Activated CD4-positive, alpha-beta T cell treated with anti-CD3 and anti-CD28 coated beads, Interleukin-2, amount 10 ng/mL, durations not matched to agents 7 days and 5 days (primary cell): ENCODE results near the gene IL15. TPM values are rescaled to one million over a fixed set of nuclear protein-coding genes. Genes with fewer than 3 reads are reported as not detected.
"Not testable (repeated sequence)": the region's sequence is repeated elsewhere in the genome, so short reads cannot be mapped to it uniquely, and the experiment has no call there.

Experiments
- CTCF ChIA-PET: fragments of 350-600 bp; sonication (Branson Sonifier 250); formaldehyde crosslinking; loops from one replicate; lab custom pipeline; 2021; ENCODE audit warnings: antibody characterized with exemption; lab: Charles Lee
- POLR2A ChIA-PET: fragments of 350-600 bp; sonication (Branson Sonifier 250); formaldehyde crosslinking; loops from one replicate; lab custom pipeline; 2021; ENCODE audit warnings: antibody characterized with exemption; lab: Charles Lee
- DNase-seq: peaks from one replicate; pipeline ENCODE4 v3.0.0-alpha.2; 2020
- H3K27ac Mint-ChIP-seq: one replicate; pipeline ENCODE4 v1.8.0; 2021; ENCODE audit warnings: mild to moderate bottlenecking, moderate library complexity, mixed read lengths
- H3K27me3 Mint-ChIP-seq: one replicate; pipeline ENCODE4 v1.8.0; 2021; ENCODE audit warnings: mixed read lengths
- H3K36me3 Mint-ChIP-seq: one replicate; pipeline ENCODE4 v1.8.0; 2021; ENCODE audit warnings: low read depth, mixed read lengths
- H3K4me1 Mint-ChIP-seq: one replicate; pipeline ENCODE4 v1.8.0; 2021; ENCODE audit warnings: mixed read lengths
- H3K4me3 Mint-ChIP-seq: one replicate; pipeline ENCODE4 v1.8.0; 2021; ENCODE audit warnings: mild to moderate bottlenecking, moderate library complexity, mixed read lengths
- H3K9me3 Mint-ChIP-seq: one replicate; pipeline ENCODE4 v1.8.0; 2021; ENCODE audit warnings: mixed read lengths
- total RNA-seq, 2 experiments: library from RNA; stranded (reverse); gene quantifications; one replicate each; pipeline ENCODE4 v1.2.3, GENCODE V29; 2021

The IL15 gene
- total RNA-seq, 2 experiments from 2014 or later = 1.4 to 1.9 TPM

DNA sequence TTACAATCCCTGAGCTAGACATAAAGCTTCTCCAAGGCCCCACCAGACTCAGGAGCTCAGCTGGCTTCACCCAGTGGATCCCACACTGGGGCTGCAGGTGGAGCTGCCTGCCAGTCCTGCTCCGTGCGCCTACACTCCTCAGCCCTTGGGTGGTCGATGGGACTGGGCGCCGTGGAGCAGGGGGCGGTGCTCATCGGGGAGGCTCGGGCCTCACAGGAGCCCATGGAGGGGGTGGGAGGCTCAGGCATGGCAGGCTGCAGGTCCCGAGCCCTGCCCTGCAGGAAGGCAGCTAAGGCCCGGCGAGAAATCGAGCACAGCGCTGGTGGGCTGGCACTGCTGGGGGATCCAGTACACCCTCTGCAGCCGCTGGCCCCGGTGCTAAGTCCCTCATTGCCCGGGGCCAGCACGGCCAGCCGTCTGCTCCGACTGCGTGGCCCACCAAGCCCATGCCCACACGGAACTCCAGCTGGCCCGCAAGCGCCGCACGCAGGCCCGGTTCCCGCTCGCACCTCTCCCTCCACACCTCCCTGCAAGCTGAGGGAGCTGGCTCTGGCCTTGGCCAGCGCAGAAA lies 53.4 kb downstream of the IL15 start:
- CTCF ChIA-PET, POLR2A ChIA-PET, DNase-seq, H3K27me3 Mint-ChIP-seq, H3K4me1 Mint-ChIP-seq, H3K9me3 Mint-ChIP-seq, H3K27ac Mint-ChIP-seq, H3K4me3 Mint-ChIP-seq, H3K36me3 Mint-ChIP-seq: not testable (repeated sequence)

DNA sequence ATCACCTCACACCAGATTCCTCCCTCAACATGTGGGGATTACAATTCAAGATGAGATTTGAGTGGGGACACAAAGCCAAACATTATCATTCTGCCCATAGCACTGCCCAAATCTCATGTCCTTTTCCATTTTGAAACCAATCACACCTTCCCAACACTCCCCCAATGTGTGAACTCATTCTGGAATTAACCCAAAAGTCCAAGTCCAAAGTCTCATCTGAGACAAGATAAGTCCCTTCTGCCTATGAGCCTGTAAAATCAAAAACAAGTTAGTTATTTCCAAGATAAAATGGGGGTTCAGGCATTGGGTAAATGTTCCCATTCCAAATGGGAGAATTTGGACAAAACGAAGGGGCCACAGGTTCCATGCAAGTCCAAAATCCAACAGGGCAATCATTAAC lies 54.9 kb downstream of the IL15 start:
- H3K27ac Mint-ChIP-seq, H3K27me3 Mint-ChIP-seq, POLR2A ChIA-PET, DNase-seq, H3K4me3 Mint-ChIP-seq, H3K36me3 Mint-ChIP-seq, H3K9me3 Mint-ChIP-seq, H3K4me1 Mint-ChIP-seq, CTCF ChIA-PET: not testable (repeated sequence)

DNA sequence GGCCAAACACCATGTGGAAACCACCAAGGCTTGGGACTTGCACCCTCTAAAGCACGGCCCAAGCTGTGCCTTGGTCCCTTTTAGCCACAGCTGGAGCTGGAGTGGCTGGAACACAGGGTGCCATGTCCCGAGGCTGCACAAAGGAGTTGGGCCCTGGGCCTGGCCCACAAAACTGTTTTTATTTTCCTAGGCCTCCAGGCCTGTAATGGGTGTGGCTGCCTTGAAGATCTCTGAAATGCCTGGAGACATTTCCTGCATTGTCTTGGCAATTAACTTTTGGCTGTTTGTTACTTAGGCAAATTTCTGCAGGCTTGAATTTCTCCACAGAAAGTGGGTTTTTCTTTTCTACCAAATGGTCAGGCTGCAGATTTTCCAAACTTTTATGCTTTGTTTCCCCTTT lies 55.7 kb downstream of the IL15 start:
- Mint-ChIP-seq H3K4me3 (no peak overlapping the region), H3K27me3 (no peaks in the 10 kb centered on the region), H3K36me3 (no peaks in the 10 kb centered on the region), H3K4me1 (no peaks in the 10 kb centered on the region), H3K9me3 (no peaks in the 10 kb centered on the region), H3K27ac (no peak overlapping the region)
- CTCF ChIA-PET = no interaction called here
- no peak for DNase-seq
- POLR2A ChIA-PET = no interaction called here

DNA sequence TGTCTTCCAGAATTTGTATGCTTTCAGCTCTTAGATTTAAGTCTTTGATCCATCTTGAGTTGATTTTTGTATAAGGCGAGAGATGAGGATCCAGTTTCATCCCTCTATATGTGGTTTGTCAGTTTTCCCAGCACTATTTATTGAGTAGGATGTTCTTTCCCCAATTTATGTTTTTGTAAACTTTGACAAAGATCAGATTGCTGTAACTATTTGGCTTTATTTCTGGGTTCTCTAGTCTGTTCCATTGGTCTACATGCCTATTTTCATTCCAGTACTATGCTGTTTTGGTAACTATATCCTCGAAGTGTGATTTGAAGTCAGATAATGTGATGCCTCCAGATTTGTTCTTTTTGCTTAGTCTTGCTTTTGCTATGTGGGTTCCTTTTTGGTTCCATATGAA lies 60.7 kb downstream of the IL15 start:
- H3K27ac Mint-ChIP-seq = no peak overlapping the region
- peaks cover 4% of the 10 kb centered on the region for H3K27me3 Mint-ChIP-seq
- no peak overlapping the region for H3K4me3 Mint-ChIP-seq
- CTCF ChIA-PET = interaction anchor here (1.3 kb wide), 1 partner anchor 10 kb away, joined by 3 read pairs; no protein-coding TSS in a partner anchor
- H3K36me3 Mint-ChIP-seq = no peaks in the 10 kb centered on the region
- no peaks in the 10 kb centered on the region for H3K9me3 Mint-ChIP-seq
- no peaks in the 10 kb centered on the region for H3K4me1 Mint-ChIP-seq
- DNase-seq = no peak
- POLR2A ChIA-PET = no interaction called here

DNA sequence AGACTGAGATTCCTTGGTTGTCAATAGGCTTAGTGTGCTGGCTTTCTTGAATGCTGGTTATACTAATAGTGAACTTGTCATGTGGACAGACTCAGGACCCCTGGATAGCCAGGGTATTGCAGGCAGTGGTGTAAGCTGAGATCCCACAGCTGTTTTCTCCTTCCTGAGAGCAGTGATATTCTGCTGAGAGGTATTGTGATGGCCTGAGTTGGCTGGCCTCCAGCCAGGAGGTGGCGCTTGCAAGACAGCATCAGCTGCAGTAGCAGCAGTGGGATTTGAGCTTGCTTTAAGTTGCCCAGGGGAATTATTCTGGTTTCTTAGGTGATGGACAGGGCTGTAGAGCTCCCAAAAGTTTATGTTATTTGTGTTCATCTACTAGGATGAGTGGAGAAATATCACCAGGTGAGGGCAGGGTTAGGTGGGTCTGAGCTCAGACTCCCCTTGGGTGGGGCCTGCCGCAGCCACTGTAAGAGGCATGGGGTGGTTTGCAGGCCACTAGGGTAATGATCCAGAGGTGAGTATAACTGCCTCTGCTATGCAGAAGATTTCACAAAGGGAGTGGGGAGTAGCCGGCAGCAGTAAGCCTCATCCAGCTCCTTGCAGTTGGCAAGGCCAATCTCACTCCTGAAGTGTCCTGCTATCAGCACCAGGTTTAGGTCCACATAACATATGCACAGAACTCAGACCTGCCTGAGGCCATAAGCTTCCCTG lies 66.2 kb downstream of the IL15 start:
- H3K36me3 Mint-ChIP-seq = no peaks in the 10 kb centered on the region
- H3K27ac Mint-ChIP-seq = no peak overlapping the region
- ChIA-PET CTCF (interaction anchor here (1.2 kb wide), 1 partner anchor 9 kb away, joined by 3 read pairs; no protein-coding TSS in a partner anchor), POLR2A (no interaction called here)
- H3K27me3 Mint-ChIP-seq = peaks cover 4% of the 10 kb centered on the region
- H3K4me1 Mint-ChIP-seq = peaks cover 5% of the 10 kb centered on the region
- H3K4me3 Mint-ChIP-seq = no peak overlapping the region
- H3K9me3 Mint-ChIP-seq = no peaks in the 10 kb centered on the region
- peak; percentile 8 for DNase-seq

DNA sequence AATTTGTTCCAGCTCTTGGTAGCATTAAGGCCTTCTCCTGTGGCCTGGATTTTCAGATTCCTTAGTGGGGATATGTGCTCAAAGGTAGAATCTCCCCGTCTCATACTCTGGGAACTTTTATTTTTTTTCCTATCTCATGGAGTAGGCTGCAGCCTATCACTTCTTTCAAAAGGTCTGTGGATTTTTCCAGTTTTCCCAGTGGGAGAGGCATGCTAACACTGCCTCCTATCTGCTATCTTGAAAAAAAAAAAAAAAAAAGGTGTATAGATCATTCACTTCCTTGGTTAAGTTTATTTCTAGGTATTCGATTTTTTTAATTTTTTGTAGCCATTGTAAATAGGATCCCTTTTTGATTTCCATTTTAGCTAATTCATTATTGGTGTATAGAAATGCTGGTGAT lies 67.1 kb downstream of the IL15 start:
- ChIA-PET CTCF (no interaction called here), POLR2A (no interaction called here)
- Mint-ChIP-seq H3K27me3 (peaks cover 4% of the 10 kb centered on the region), H3K4me3 (no peak overlapping the region), H3K9me3 (no peaks in the 10 kb centered on the region), H3K36me3 (no peaks in the 10 kb centered on the region), H3K27ac (no peak overlapping the region), H3K4me1 (peaks cover 5% of the 10 kb centered on the region)
- DNase-seq = no peak

DNA sequence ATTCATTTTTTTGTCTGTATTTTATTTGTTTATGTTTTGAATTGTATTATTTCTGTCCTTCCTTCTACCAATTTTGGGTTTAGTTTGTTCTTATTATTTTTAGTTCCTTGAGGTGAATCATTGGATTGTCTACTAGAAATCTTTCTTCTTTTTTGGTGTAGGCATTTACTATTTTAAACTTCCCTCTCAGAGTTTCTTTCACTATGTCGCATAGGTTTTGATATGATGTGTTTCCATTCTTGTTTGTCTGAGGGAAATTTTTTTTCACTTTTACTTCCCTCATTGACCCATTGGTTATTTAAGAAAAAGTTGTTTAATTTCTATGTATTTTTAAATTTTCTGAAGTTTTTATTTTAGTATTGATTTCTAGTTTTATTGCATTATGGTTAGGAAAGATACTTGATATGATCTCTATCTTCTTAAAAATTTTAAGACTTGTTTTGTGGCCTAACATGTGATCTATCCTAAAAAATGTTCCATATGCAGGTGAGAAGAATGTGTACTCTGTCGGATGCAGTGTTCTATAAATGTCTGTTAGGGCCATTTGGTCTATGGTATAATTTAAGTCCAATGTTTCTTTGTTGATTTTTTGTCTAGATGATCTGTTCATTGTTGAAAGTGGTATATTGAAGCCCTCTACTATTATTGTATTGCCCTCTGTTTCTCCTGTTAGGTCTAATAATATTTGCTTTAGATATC lies 68.8 kb downstream of the IL15 start:
- ChIA-PET CTCF (no interaction called here), POLR2A (no interaction called here)
- no peaks in the 10 kb centered on the region for H3K9me3 Mint-ChIP-seq
- no peaks in the 10 kb centered on the region for H3K36me3 Mint-ChIP-seq
- peaks cover 5% of the 10 kb centered on the region for H3K4me1 Mint-ChIP-seq
- H3K27me3 Mint-ChIP-seq = peaks cover 1% of the 10 kb centered on the region
- H3K27ac Mint-ChIP-seq = no peak overlapping the region
- H3K4me3 Mint-ChIP-seq = no peak overlapping the region
- DNase-seq = no peak

DNA sequence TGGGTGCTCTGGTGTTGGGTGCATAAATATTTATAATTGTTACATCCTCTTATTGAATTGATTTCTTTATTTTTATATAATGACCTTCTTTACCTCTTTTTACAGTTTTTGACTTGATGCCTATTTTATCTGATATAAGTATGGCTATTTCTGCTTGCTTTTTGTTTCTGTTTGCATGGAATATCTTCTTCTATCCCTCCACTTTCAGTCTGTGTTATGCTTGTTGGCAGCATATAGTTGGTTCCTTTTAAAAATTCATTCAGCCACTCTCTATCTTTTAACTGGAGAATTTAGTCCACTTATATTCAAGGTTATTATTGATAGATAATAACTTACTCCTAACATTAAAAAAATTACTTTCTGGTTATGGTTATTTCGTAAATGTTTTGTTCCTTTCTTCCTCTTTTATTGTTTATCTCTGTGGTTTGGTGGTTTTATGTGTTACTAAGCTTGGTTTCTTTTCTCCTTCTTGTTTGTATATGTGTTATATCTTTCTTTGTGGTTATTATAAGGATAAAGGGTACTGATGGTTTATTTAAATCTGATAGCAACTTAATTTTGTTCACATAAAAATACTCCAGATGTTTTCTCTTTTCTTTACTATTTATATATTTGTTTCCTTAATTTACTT lies 69.5 kb downstream of the IL15 start:
- no peak overlapping the region for H3K4me3 Mint-ChIP-seq
- no peaks in the 10 kb centered on the region for H3K9me3 Mint-ChIP-seq
- H3K27me3 Mint-ChIP-seq = no peaks in the 10 kb centered on the region
- DNase-seq = no peak
- H3K27ac Mint-ChIP-seq = no peak overlapping the region
- ChIA-PET CTCF (interaction anchor here (1.4 kb wide), 1 partner anchor 114 kb away, joined by 3 read pairs; no protein-coding TSS in a partner anchor), POLR2A (interaction anchor here (0.7 kb wide), 1 partner anchor 534 kb away, joined by 4 read pairs; no protein-coding TSS in a partner anchor)
- no peaks in the 10 kb centered on the region for H3K36me3 Mint-ChIP-seq
- peaks cover 5% of the 10 kb centered on the region for H3K4me1 Mint-ChIP-seq

DNA sequence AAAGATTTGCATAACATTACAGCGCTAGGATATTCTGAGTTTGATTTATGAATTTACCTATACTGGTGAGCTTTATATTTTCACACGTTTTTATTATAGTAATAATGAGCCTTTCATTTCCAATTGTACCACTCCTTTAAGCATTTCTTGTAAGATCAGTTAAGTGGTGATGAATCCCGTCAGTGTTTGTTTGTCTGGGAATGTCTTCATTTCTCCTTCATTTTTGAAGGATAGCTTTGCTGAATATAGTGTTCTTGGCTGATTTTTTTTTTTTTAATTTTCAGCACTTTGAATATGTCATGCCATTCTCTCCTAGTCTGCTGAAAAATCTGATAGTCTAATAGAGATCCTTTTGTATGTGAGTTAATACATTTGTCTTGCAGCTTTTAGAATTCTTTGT lies 70.1 kb downstream of the IL15 start:
- Mint-ChIP-seq H3K4me1 (peaks cover 5% of the 10 kb centered on the region), H3K27ac (no peak overlapping the region), H3K36me3 (no peaks in the 10 kb centered on the region), H3K9me3 (no peaks in the 10 kb centered on the region), H3K27me3 (no peaks in the 10 kb centered on the region), H3K4me3 (no peak overlapping the region)
- no peak for DNase-seq
- ChIA-PET CTCF (interaction anchor here (1.0 to 1.4 kb wide), 2 partner anchors 9 to 114 kb away, joined by 3 read pairs; no protein-coding TSS in a partner anchor), POLR2A (interaction anchor here (0.7 kb wide), 1 partner anchor 535 kb away, joined by 4 read pairs; no protein-coding TSS in a partner anchor)

DNA sequence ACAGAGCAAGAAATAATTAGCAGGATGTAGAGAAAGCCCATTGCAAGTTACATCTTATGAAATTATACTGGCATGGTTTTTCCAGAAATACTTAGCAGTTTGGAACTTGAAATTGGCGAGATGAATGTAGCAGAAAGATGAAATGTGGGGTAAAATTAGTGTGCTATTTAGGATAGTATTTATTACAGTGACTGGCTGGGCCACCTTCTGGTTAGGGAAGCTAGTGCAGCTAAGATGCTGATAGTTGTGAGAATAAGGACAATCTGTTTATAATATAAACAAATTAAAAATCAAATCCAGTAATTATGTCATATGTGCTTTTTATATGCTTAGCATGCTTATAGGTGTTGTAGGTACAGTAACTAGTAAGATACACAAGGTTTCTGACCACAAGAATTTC lies 74.8 kb downstream of the IL15 start:
- Mint-ChIP-seq H3K36me3 (no peaks in the 10 kb centered on the region), H3K4me3 (no peak overlapping the region), H3K27ac (no peak overlapping the region), H3K4me1 (no peaks in the 10 kb centered on the region), H3K27me3 (no peaks in the 10 kb centered on the region), H3K9me3 (no peaks in the 10 kb centered on the region)
- ChIA-PET POLR2A (interaction anchor here (0.5 kb wide), 1 partner anchor 33 kb away, joined by 3 read pairs; no protein-coding TSS in a partner anchor), CTCF (interaction anchor here (0.9 to 1.2 kb wide), 2 partner anchors 9 to 404 kb away, joined by 3 read pairs; no protein-coding TSS in a partner anchor)
- no peak for DNase-seq

DNA sequence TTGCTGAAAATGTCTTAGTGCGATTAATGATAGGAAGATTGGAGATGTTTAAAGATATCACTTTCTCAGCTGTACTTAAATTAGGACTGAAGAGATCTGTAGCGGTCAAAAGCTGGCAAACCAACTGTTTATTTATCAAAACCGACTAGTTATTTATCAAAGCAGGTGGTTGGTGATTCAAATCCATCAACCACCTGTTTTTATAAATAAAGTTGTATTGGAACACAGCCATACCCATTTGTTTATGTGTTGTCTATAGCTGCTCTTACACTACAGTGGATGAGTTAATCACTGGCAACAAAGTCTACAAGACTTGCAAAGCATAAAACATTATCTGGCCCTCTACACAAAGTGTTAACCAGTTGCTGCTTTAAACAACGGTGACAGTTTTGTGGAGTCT lies 76.8 kb downstream of the IL15 start:
- no peak for DNase-seq
- CTCF ChIA-PET = no interaction called here
- no peaks in the 10 kb centered on the region for H3K4me1 Mint-ChIP-seq
- no peaks in the 10 kb centered on the region for H3K27me3 Mint-ChIP-seq
- no peaks in the 10 kb centered on the region for H3K9me3 Mint-ChIP-seq
- POLR2A ChIA-PET = no interaction called here
- H3K36me3 Mint-ChIP-seq = no peaks in the 10 kb centered on the region
- H3K4me3 Mint-ChIP-seq = no peak overlapping the region
- H3K27ac Mint-ChIP-seq = no peak overlapping the region

DNA sequence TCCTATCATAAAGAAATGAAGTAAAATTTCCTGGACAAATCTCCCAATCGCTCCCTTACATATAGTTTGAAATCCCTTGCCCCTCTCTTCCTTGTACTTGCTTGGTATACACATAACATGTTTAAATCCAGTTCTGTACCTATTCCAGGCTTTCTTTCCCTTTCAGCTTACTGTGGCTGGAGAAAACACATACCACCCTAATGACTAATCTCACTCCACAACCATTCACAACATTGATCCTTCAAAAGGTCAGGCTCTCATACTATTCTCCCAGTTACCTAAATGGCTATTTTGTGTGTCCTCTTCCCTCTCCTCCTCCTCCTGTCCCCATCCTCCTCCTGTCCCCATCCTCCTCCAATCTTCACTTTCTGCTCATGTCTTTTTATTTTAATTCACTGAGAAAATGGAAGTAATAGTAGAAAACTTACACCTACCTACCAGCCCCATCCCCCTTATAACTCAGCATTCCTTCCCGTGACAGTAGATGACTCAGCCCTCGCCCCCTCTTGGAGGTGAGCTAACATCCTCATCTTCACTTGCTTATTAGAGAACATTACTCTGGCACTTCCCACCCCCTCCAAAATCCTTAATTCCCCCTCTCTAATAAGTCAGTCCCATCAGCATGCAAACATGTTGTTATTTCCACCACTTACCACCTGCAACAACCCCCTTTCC lies 77.5 kb downstream of the IL15 start:
- H3K9me3 Mint-ChIP-seq = no peaks in the 10 kb centered on the region
- no peak overlapping the region for H3K4me3 Mint-ChIP-seq
- no peaks in the 10 kb centered on the region for H3K27me3 Mint-ChIP-seq
- DNase-seq = no peak
- H3K27ac Mint-ChIP-seq = no peak overlapping the region
- no peaks in the 10 kb centered on the region for H3K4me1 Mint-ChIP-seq
- ChIA-PET POLR2A (no interaction called here), CTCF (no interaction called here)
- H3K36me3 Mint-ChIP-seq = no peaks in the 10 kb centered on the region
